Measurements from ENCODE around the gene PLIN4. TPM values are rescaled to one million over a fixed set of nuclear protein-coding genes. Genes with fewer than 3 reads are reported as not detected.

Gene PLIN4
- polyA plus RNA-seq, 1 donor (not counting 4 experiments of a cell fraction or from before 2014, with no cell fraction given): not detected

DNA sequence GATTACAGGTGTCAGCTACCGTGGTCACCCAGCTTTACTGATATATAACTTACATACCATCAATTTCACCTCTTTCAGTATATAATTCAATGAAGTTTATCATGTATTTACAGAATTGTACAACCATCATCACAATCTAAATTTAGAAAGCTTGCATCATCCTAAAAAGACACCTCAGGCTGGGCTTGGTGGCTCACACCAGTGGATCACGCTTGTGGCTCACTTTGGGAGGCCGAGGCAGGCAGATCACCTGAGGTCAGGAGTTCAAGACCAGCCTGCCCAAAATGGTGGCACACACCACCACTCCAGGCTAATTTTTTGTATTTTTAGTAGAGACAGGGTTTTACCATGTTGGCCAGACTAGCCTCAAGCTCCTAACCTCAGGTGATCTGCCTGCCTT is 50.5 kb downstream of the PLIN4 start:
- H2AFZ ChIP-seq (ENCODE audit: control insufficient read depth, low read length): no peak overlapping the region
- no peak overlapping the region for H3K4me2 ChIP-seq (ENCODE audit: control insufficient read depth, extremely low read depth, insufficient read depth, low read depth, low read length)
- no peaks in the 10 kb centered on the region for H3K27me3 ChIP-seq (ENCODE audit: control insufficient read depth, extremely low read depth, insufficient read depth, low read length)
- no peak for DNase-seq (ENCODE audit: low read depth, low spot score)
- no peak overlapping the region for H3K27ac ChIP-seq (ENCODE audit: control insufficient read depth, insufficient read depth, low read length)
- H3K9ac ChIP-seq (ENCODE audit: control insufficient read depth, extremely low read depth, insufficient read depth, low read length): no peak overlapping the region
- no peaks in the 10 kb centered on the region for H3K9me1 ChIP-seq (ENCODE audit: control insufficient read depth, extremely low read depth, insufficient read depth, low read length)
- no peak for TF ChIP-seq EZH2 (IDR thresholded peaks at IDR 0.05; ENCODE audit: low read length)
- TF ChIP-seq, protein P1, sequence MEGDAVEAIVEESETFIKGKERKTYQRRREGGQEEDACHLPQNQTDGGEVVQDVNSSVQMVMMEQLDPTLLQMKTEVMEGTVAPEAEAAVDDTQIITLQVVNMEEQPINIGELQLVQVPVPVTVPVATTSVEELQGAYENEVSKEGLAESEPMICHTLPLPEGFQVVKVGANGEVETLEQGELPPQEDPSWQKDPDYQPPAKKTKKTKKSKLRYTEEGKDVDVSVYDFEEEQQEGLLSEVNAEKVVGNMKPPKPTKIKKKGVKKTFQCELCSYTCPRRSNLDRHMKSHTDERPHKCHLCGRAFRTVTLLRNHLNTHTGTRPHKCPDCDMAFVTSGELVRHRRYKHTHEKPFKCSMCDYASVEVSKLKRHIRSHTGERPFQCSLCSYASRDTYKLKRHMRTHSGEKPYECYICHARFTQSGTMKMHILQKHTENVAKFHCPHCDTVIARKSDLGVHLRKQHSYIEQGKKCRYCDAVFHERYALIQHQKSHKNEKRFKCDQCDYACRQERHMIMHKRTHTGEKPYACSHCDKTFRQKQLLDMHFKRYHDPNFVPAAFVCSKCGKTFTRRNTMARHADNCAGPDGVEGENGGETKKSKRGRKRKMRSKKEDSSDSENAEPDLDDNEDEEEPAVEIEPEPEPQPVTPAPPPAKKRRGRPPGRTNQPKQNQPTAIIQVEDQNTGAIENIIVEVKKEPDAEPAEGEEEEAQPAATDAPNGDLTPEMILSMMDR (optimal IDR thresholded peaks at IDR 0.05 in 1 of 3, IDR thresholded peaks at IDR 0.05 in 1 of 3, conservative IDR thresholded peaks at IDR 0.05 in 1 of 3; ENCODE audit: extremely low read depth in 1 of 3, insufficient read depth in 2 of 3, low read length in 3 of 3): no peak
- no peaks in the 10 kb centered on the region for H3K4me1 ChIP-seq (ENCODE audit: control insufficient read depth, extremely low read depth, insufficient read depth, low read length)
- no peaks in the 10 kb centered on the region for H4K20me1 ChIP-seq (ENCODE audit: control insufficient read depth, extremely low read depth, insufficient read depth, low read length)
- no peak for FAIRE-seq
- H3K4me3 ChIP-seq (ENCODE audit: control insufficient read depth in 2 of 3, extremely low read depth in 1 of 3, insufficient read depth in 2 of 3, low read depth in 1 of 3, low read length in 3 of 3): no peak overlapping the region
- no peaks in the 10 kb centered on the region for H3K36me3 ChIP-seq (ENCODE audit: control insufficient read depth in 2 of 2, extremely low read depth in 1 of 2, insufficient read depth in 2 of 2, low read length in 2 of 2)
- no peaks in the 10 kb centered on the region for H3K9me3 ChIP-seq (ENCODE audit: control insufficient read depth, low read depth, low read length)
- peaks cover 5% of the 10 kb centered on the region for H3K79me2 ChIP-seq (ENCODE audit: control insufficient read depth, insufficient read depth, low read length)
- dilution Hi-C loops (cut with MboI; ENCODE audit: extremely low pct_ligation_motif_present, low sequenced_read_pairs): no loop called here

DNA sequence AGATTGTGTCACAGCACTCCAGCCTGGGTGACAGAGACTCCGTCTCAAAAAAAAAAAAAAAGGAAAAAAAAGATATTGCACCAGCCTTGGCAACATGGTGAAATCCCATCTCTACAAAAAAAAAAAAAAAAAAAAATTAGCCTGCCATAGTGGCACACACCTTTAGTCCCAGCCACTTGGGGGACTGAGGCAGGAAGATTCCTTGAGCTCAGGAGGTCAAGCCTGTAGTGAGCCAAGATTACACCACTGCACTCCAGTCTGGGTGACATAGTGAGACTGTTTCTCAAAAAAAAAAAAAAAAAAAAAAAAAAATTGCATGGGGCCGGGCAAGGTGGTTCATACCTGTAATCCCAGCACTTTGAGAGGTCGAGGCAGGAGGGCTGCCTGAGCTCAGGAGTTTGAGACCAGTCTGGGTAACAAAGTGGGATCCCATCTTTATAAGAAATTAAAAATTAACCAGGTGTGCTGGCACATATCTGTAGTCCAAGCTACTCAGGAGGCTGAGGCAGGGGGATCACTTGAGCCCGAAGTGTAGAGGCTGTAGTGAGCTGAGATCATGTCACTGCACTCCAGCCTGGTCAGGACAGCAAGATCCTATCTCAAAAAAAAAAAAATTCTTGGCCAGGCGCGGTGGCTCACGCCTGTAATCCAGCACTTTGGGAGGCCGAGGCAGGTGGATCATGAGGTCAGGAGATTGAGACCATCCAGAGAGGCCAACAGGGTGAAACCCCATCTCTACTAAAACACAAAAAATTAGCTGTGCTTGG is 53.3 kb downstream of the PLIN4 start:
- Histone ChIP-seq H3K36me3 (ENCODE audit: control insufficient read depth in 2 of 2, extremely low read depth in 1 of 2, insufficient read depth in 2 of 2, low read length in 2 of 2) (no peaks in the 10 kb centered on the region), H3K79me2 (ENCODE audit: control insufficient read depth, insufficient read depth, low read length) (no peaks in the 10 kb centered on the region), H3K9ac (ENCODE audit: control insufficient read depth, extremely low read depth, insufficient read depth, low read length) (no peak overlapping the region), H3K9me3 (ENCODE audit: control insufficient read depth, low read depth, low read length) (no peaks in the 10 kb centered on the region), H3K4me1 (ENCODE audit: control insufficient read depth, extremely low read depth, insufficient read depth, low read length) (no peaks in the 10 kb centered on the region), H3K27me3 (ENCODE audit: control insufficient read depth, extremely low read depth, insufficient read depth, low read length) (no peaks in the 10 kb centered on the region), H2AFZ (ENCODE audit: control insufficient read depth, low read length) (no peak overlapping the region), H3K4me3 (ENCODE audit: control insufficient read depth in 2 of 3, extremely low read depth in 1 of 3, insufficient read depth in 2 of 3, low read depth in 1 of 3, low read length in 3 of 3) (no peak overlapping the region), H3K9me1 (ENCODE audit: control insufficient read depth, extremely low read depth, insufficient read depth, low read length) (no peaks in the 10 kb centered on the region), H3K27ac (ENCODE audit: control insufficient read depth, insufficient read depth, low read length) (no peak overlapping the region), H4K20me1 (ENCODE audit: control insufficient read depth, extremely low read depth, insufficient read depth, low read length) (no peaks in the 10 kb centered on the region), H3K4me2 (ENCODE audit: control insufficient read depth, extremely low read depth, insufficient read depth, low read depth, low read length) (no peak overlapping the region)
- no peak for TF ChIP-seq EZH2 (IDR thresholded peaks at IDR 0.05; ENCODE audit: low read length)
- TF ChIP-seq, protein P1 (optimal IDR thresholded peaks at IDR 0.05 in 1 of 3, IDR thresholded peaks at IDR 0.05 in 1 of 3, conservative IDR thresholded peaks at IDR 0.05 in 1 of 3; ENCODE audit: extremely low read depth in 1 of 3, insufficient read depth in 2 of 3, low read length in 3 of 3): no peak
- dilution Hi-C loops (cut with MboI; ENCODE audit: extremely low pct_ligation_motif_present, low sequenced_read_pairs): no loop called here
- no peak for DNase-seq (ENCODE audit: low read depth, low spot score)
- no peak for FAIRE-seq

All from keratinocyte (primary cell).